Measurements from ENCODE around the gene HSF5.

HSF5 gene

DNA sequence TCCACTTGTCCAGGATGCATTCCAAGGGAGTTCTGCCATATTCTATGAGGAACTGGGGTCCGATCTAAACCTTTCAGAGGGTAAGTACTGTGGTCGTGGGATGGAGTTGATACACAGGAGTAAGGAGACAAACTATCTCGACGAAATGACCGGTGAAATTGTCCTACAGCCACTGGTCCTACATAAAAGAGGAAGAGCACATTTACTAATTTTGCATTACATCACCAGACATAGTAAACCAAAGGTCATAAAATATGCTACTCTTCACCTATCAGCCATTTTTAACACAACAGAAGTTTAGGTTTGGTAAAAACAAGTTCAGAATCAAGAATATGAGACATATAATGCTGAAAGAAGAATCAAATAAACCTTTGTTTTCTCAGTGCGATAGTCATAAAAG is 8.1 kb downstream of the HSF5 start:
- TF ChIP-seq, protein P1, sequence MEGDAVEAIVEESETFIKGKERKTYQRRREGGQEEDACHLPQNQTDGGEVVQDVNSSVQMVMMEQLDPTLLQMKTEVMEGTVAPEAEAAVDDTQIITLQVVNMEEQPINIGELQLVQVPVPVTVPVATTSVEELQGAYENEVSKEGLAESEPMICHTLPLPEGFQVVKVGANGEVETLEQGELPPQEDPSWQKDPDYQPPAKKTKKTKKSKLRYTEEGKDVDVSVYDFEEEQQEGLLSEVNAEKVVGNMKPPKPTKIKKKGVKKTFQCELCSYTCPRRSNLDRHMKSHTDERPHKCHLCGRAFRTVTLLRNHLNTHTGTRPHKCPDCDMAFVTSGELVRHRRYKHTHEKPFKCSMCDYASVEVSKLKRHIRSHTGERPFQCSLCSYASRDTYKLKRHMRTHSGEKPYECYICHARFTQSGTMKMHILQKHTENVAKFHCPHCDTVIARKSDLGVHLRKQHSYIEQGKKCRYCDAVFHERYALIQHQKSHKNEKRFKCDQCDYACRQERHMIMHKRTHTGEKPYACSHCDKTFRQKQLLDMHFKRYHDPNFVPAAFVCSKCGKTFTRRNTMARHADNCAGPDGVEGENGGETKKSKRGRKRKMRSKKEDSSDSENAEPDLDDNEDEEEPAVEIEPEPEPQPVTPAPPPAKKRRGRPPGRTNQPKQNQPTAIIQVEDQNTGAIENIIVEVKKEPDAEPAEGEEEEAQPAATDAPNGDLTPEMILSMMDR (IDR thresholded peaks at IDR 0.05; ENCODE audit: insufficient read depth, low read length, missing control alignments), result no peak
- ChIA-PET POLR2A (no interaction called here), CTCF (no interaction called here)
- no peak for DNase-seq (ENCODE audit: low read depth, low spot score)
- no peak overlapping the region for H3K4me3 ChIP-seq (ENCODE audit: low read depth, low read length)

GRCh38 chr17:58476812-58477211 is 11.4 kb downstream of the HSF5 start:
- no peak for DNase-seq (ENCODE audit: low read depth, low spot score)
- CTCF ChIA-PET, result no interaction called here
- H3K4me3 ChIP-seq (ENCODE audit: low read depth, low read length), result no peak overlapping the region
- POLR2A ChIA-PET, result no interaction called here
- TF ChIP-seq, protein P1 (IDR thresholded peaks at IDR 0.05; ENCODE audit: insufficient read depth, low read length, missing control alignments), result no peak

GRCh38 chr17:58475985-58476384 is 12.2 kb downstream of the HSF5 start:
- no peak for DNase-seq (ENCODE audit: low read depth, low spot score)
- H3K4me3 ChIP-seq (ENCODE audit: low read depth, low read length), result no peak overlapping the region
- CTCF ChIA-PET, result no interaction called here
- TF ChIP-seq, protein P1 (IDR thresholded peaks at IDR 0.05; ENCODE audit: insufficient read depth, low read length, missing control alignments), result no peak
- POLR2A ChIA-PET, result no interaction called here

GRCh38 chr17:58470356-58470755 is 17.9 kb downstream of the HSF5 start:
- no peak for DNase-seq (ENCODE audit: low read depth, low spot score)
- ChIA-PET POLR2A (no interaction called here), CTCF (no interaction called here)
- no peak overlapping the region for H3K4me3 ChIP-seq (ENCODE audit: low read depth, low read length)
- TF ChIP-seq, protein P1 (IDR thresholded peaks at IDR 0.05; ENCODE audit: insufficient read depth, low read length, missing control alignments), result no peak

DNA sequence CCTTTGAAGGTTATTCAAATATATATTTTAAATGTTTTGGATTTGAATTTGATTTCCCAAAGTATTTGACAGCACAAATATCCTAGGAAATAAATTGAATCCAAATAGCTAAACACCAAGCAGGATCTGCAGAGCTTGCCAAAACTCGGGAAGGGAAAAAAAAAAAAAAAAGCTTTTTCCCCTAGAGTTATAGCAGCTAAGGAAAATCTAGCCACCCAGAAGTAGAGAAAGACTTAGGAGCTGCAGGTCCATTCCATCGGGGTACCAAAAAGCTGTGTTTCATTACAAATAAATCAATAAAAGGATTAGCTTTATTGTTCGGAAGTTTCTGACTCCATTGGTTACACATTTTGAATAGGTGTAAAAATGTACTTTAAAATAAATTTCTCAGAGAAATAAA is 19.3 kb downstream of the HSF5 start:
- TF ChIP-seq, protein P1 (IDR thresholded peaks at IDR 0.05; ENCODE audit: insufficient read depth, low read length, missing control alignments), result no peak
- no peak for DNase-seq (ENCODE audit: low read depth, low spot score)
- POLR2A ChIA-PET, result no interaction called here
- CTCF ChIA-PET, result interaction anchor here (1.5 kb wide), 1 partner anchor 152 kb away, joined by 5 read pairs; no protein-coding TSS in a partner anchor
- no peak overlapping the region for H3K4me3 ChIP-seq (ENCODE audit: low read depth, low read length)

DNA sequence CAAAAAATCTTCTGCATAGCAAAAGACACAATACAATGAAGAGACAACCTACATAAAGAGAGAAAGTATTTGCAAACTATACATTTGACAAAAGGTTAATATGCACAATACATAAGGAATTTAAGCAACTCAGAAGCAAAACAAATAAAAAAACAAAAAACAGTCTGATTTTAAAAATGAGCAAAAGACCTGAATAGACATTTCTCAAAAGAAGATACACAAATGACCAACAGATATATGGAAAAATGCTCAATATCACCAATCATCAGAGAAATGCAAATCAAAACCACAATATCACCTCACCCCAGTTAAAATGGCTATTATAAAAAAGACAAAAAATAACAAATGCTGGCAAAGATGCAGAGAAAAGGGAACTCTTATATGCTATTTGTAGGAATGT is 32.7 kb downstream of the HSF5 start:
- H3K4me3 ChIP-seq (ENCODE audit: low read depth, low read length), result no peak overlapping the region
- DNase-seq (ENCODE audit: low read depth, low spot score), result no peak
- CTCF ChIA-PET, result no interaction called here
- TF ChIP-seq, protein P1 (IDR thresholded peaks at IDR 0.05; ENCODE audit: insufficient read depth, low read length, missing control alignments), result no peak
- POLR2A ChIA-PET, result no interaction called here
